ENCODE measurements around the gene ZC3H12D. TPM values are rescaled to one million over a fixed set of nuclear protein-coding genes. Genes with fewer than 3 reads are reported as not detected.
"Not testable (repeated sequence)": the region's sequence is repeated elsewhere in the genome, so short reads cannot be mapped to it uniquely, and the experiment has no call there.

Gene ZC3H12D
- polyA plus RNA-seq, 1 of the 3 experiments (the other 2 are of a cell fraction) = 0.03 TPM

- no peak overlapping the region for H3K4me3 ChIP-seq (ENCODE audit: low read depth in 2 of 2, low read length in 1 of 2)
- H3K9me2 ChIP-seq = no peaks in the 10 kb centered on the region
- ChIA-PET CTCF (no interaction called here), POLR2A (no interaction called here)
- no peak overlapping the region for H2AFZ ChIP-seq (ENCODE audit: low read depth)
- 96% methylated on average over 4 of the region's 6 CpGs for WGBS (ENCODE audit: low lambda C conversion rate)
- DNase-seq = no peak
- H3K9ac ChIP-seq = no peak overlapping the region
- no peaks in the 10 kb centered on the region for H3K79me2 ChIP-seq (ENCODE audit: insufficient read depth)
- no peaks in the 10 kb centered on the region; a peak in 1 of 4 replicates for H3K4me1 ChIP-seq (ENCODE audit: control insufficient read depth in 1 of 2, insufficient read depth in 2 of 2, low read depth in 1 of 2, low read length in 1 of 2)
- no peaks in the 10 kb centered on the region for H4K20me1 ChIP-seq (ENCODE audit: insufficient read depth)
- no peaks in the 10 kb centered on the region for H3F3A ChIP-seq (replicated peaks; ENCODE audit: insufficient read depth)
- no peaks in the 10 kb centered on the region for H3K27me3 ChIP-seq (ENCODE audit: insufficient read depth)
- TF ChIP-seq JUND (IDR thresholded peaks at IDR 0.05) = no peak
- TF ChIP-seq GATA2 (CRISPR knock-in tag; IDR thresholded peaks at IDR 0.05) = no peak
- TF ChIP-seq RAD21 (IDR thresholded peaks at IDR 0.05; ENCODE audit: low read length) = no peak
- TF ChIP-seq NRF1 (IDR thresholded peaks at IDR 0.05; ENCODE audit: low read depth, low read length) = no peak
- TF ChIP-seq RXRA (IDR thresholded peaks at IDR 0.05; ENCODE audit: borderline replicate concordance, low read depth) = no peak
- no peak overlapping the region for H3K4me2 ChIP-seq
- H3K27ac ChIP-seq (ENCODE audit: low read depth in 2 of 2, low read length in 1 of 2) = no peak overlapping the region
- no peaks in the 10 kb centered on the region for H3K9me3 ChIP-seq
- H3K36me3 ChIP-seq (replicated peaks in 1 of 2; ENCODE audit: control insufficient read depth in 1 of 2, insufficient read depth in 2 of 2, low read length in 1 of 2) = no peaks in the 10 kb centered on the region
Measured at GRCh38 chr6:149445095-149445466, 39.7 kb downstream of the ZC3H12D start.

GRCh38 chr6:149444360-149445094 lies 40.3 kb downstream of the ZC3H12D start:
- H3K9ac ChIP-seq; H4K20me1 ChIP-seq (ENCODE audit: insufficient read depth); POLR2A ChIA-PET; H3F3A ChIP-seq (replicated peaks; ENCODE audit: insufficient read depth); H3K4me1 ChIP-seq (ENCODE audit: control insufficient read depth in 1 of 2, insufficient read depth in 2 of 2, low read depth in 1 of 2, low read length in 1 of 2); CTCF ChIA-PET; H2AFZ ChIP-seq (ENCODE audit: low read depth); DNase-seq; H3K79me2 ChIP-seq (ENCODE audit: insufficient read depth); H3K27ac ChIP-seq (ENCODE audit: low read depth in 2 of 2, low read length in 1 of 2); H3K4me3 ChIP-seq (ENCODE audit: low read depth in 2 of 2, low read length in 1 of 2); H3K4me2 ChIP-seq; H3K9me2 ChIP-seq; H3K27me3 ChIP-seq (ENCODE audit: insufficient read depth); H3K36me3 ChIP-seq (replicated peaks in 1 of 2; ENCODE audit: control insufficient read depth in 1 of 2, insufficient read depth in 2 of 2, low read length in 1 of 2); H3K9me3 ChIP-seq: not testable (repeated sequence)
- WGBS (ENCODE audit: low lambda C conversion rate) = 85% methylated on average over 3 of the region's 3 CpGs

- H3K9ac ChIP-seq = no peak overlapping the region
- POLR2A ChIA-PET = no interaction called here
- peaks cover 0 to 3% of the 10 kb centered on the region in 2 experiments; a peak in 1 of 4 replicates for H3K4me1 ChIP-seq (ENCODE audit: control insufficient read depth in 1 of 2, insufficient read depth in 2 of 2, low read depth in 1 of 2, low read length in 1 of 2)
- no peaks in the 10 kb centered on the region for H4K20me1 ChIP-seq (ENCODE audit: insufficient read depth)
- no peak overlapping the region for H2AFZ ChIP-seq (ENCODE audit: low read depth)
- H3K4me2 ChIP-seq = no peak overlapping the region
- no peaks in the 10 kb centered on the region for H3K36me3 ChIP-seq (replicated peaks in 1 of 2; ENCODE audit: control insufficient read depth in 1 of 2, insufficient read depth in 2 of 2, low read length in 1 of 2)
- CTCF ChIA-PET = interaction anchor here (0.9 to 1.4 kb wide), 3 partner anchors 9 to 73 kb away, joined by 3 to 13 read pairs (median 4); no protein-coding TSS in a partner anchor
- no peak overlapping the region for H3K27ac ChIP-seq (ENCODE audit: low read depth in 2 of 2, low read length in 1 of 2)
- no peaks in the 10 kb centered on the region for H3K9me3 ChIP-seq
- H3F3A ChIP-seq (replicated peaks; ENCODE audit: insufficient read depth) = no peaks in the 10 kb centered on the region
- no peak overlapping the region for H3K4me3 ChIP-seq (ENCODE audit: low read depth in 2 of 2, low read length in 1 of 2)
- 79% methylated on average over 8 of the region's 8 CpGs for WGBS (ENCODE audit: low lambda C conversion rate)
- H3K79me2 ChIP-seq (ENCODE audit: insufficient read depth) = no peaks in the 10 kb centered on the region
- DNase-seq = no peak
- no peaks in the 10 kb centered on the region for H3K27me3 ChIP-seq (ENCODE audit: insufficient read depth)
- H3K9me2 ChIP-seq = no peaks in the 10 kb centered on the region
- TF ChIP-seq RAD21 (IDR thresholded peaks at IDR 0.05; ENCODE audit: low read length) (no peak), ELF1 (IDR thresholded peaks at IDR 0.05) (no peak), NFIC (IDR thresholded peaks at IDR 0.05; ENCODE audit: borderline replicate concordance) (no peak), RCOR1 (IDR thresholded peaks at IDR 0.05; ENCODE audit: low read length) (no peak), FOSL2 (IDR thresholded peaks at IDR 0.05; ENCODE audit: borderline replicate concordance, low read depth) (no peak), USF1 (IDR thresholded peaks at IDR 0.05; ENCODE audit: borderline replicate concordance, low read depth) (no peak), POLR2AphosphoS5 (IDR thresholded peaks at IDR 0.05; ENCODE audit: low read depth, low read length) (no peak), JUND (IDR thresholded peaks at IDR 0.05) (no peak), EZH2phosphoT487 (IDR thresholded peaks at IDR 0.05; ENCODE audit: borderline replicate concordance, low read depth) (no peak), USF2 (IDR thresholded peaks at IDR 0.05; ENCODE audit: borderline replicate concordance, low read depth, low read length) (no peak), RXRA (IDR thresholded peaks at IDR 0.05; ENCODE audit: borderline replicate concordance, low read depth) (no peak), EP300 (IDR thresholded peaks at IDR 0.05; ENCODE audit: borderline replicate concordance in 1 of 2, low read depth in 1 of 2, low read length in 1 of 2) (no peak), CHD2 (IDR thresholded peaks at IDR 0.05; ENCODE audit: low read length, partially characterized antibody) (no peak), CTCF (IDR thresholded peaks at IDR 0.05) (no peak), RFX5 (IDR thresholded peaks at IDR 0.05; ENCODE audit: low read length) (no peak), TCF12 (IDR thresholded peaks at IDR 0.05) (no peak)
Measured at GRCh38 chr6:149443411-149444181, 41.2 kb downstream of the ZC3H12D start.
